Endothelial cell of umbilical vein (primary cell): ENCODE results near the gene GLTP. TPM values are rescaled to one million over a fixed set of nuclear protein-coding genes. Genes with fewer than 3 reads are reported as not detected.

ENCODE experiments used
- BruUV-seq: library from RNA; stranded (reverse); fragments of 400-500 nt; replicated peaks from 2 replicates; lab custom pipeline; 2021; lab: Mats Ljungman, UMichigan
- CTCF ChIA-PET: fragments of 300-600, 350-600 bp; sonication (Branson Sonifier 250); formaldehyde crosslinking; loops from one replicate; lab custom pipeline; 2021; ENCODE audit warnings: antibody characterized with exemption, inconsistent platforms; lab: Charles Lee
- POLR2A ChIA-PET: fragments of 300-600, 350-600 bp; sonication (Branson Sonifier 250); formaldehyde crosslinking; loops from one replicate; lab custom pipeline; 2021; ENCODE audit warnings: antibody characterized with exemption, inconsistent platforms; lab: Charles Lee
- DNase-seq: peaks from one replicate; pipeline ENCODE4 v3.0.0-alpha.2; 2011; ENCODE audit warnings: low read depth, low spot score
- FAIRE-seq: peaks from 2 replicates; lab custom pipeline; 2011; peaks lifted over from hg19 to GRCh38; lab: Jason Lieb, UNC
- H2AFZ ChIP-seq: 2 replicates; pipeline ENCODE4 v1.6.0; 2012; ENCODE audit warnings: low read depth, low read length, control low read depth, inconsistent platforms
- H3K27ac ChIP-seq: 2 replicates; pipeline ENCODE4 v1.5.1; 2011; ENCODE audit warnings: low read depth, mild to moderate bottlenecking, control low read depth, low read length, moderate library complexity; ENCODE audit not compliant: insufficient read depth
- H3K27me3 ChIP-seq, 2 experiments: 2 replicates each; pipeline versions ENCODE4 v1.6.0 to v1.6.1; 2011; ENCODE audit warnings: low read length in 2 of 2, mixed read lengths in 1 of 2; ENCODE audit not compliant: control insufficient read depth in 2 of 2, insufficient read depth in 2 of 2
- H3K36me3 ChIP-seq, 2 experiments: 2 replicates in 1 of 2; 3 replicates in 1 of 2; pipeline ENCODE4 v1.5.1; 2011; ENCODE audit warnings: low read length in 2 of 2, mild to moderate bottlenecking in 1 of 2, moderate library complexity in 1 of 2; ENCODE audit not compliant: control insufficient read depth in 2 of 2, insufficient read depth in 2 of 2; ENCODE audit errors: extremely low read depth in 1 of 2
- H3K4me1 ChIP-seq: 3 replicates; pipeline ENCODE4 v1.5.1; 2011; ENCODE audit warnings: mild to moderate bottlenecking, low read length; ENCODE audit not compliant: control insufficient read depth, insufficient read depth; ENCODE audit errors: extremely low read depth
- H3K4me2 ChIP-seq: 2 replicates; pipeline ENCODE4 v1.6.1; 2011; ENCODE audit warnings: low read length, control low read depth, mixed read lengths; ENCODE audit not compliant: insufficient read depth
- H3K4me3 ChIP-seq, 3 experiments: fragments of 200-600 bp in 1 of 3; sonication (generic), shearing (Covaris generic) in 1 of 3; replicated peaks in 1 of 3; 2 replicates each; pipeline ENCODE4 v1.5.1; 2011 to 2016; ENCODE audit warnings: control low read depth in 3 of 3, low read length in 3 of 3, mild to moderate bottlenecking in 2 of 3, inconsistent platforms in 1 of 3, low read depth in 1 of 3, moderate library complexity in 1 of 3; ENCODE audit not compliant: insufficient read depth in 1 of 3
- H3K79me2 ChIP-seq: 2 replicates; pipeline ENCODE4 v1.6.0; 2012; ENCODE audit warnings: low read length, inconsistent platforms; ENCODE audit not compliant: control insufficient read depth, insufficient read depth
- H3K9ac ChIP-seq: replicated peaks from 2 replicates; pipeline ENCODE3; 2011; ENCODE audit warnings: low read length, control low read depth; ENCODE audit not compliant: insufficient read depth; ENCODE audit errors: extremely low read depth
- H3K9me1 ChIP-seq: replicated peaks from 3 replicates; pipeline ENCODE4 v1.6.0; 2011; ENCODE audit warnings: mild to moderate bottlenecking, low read length; ENCODE audit not compliant: control insufficient read depth, insufficient read depth; ENCODE audit errors: extremely low read depth
- H3K9me3 ChIP-seq: replicated peaks from 2 replicates; pipeline ENCODE4 v1.5.1; 2012; ENCODE audit warnings: low read length, inconsistent platforms; ENCODE audit not compliant: control insufficient read depth, insufficient read depth
- H4K20me1 ChIP-seq: replicated peaks from 2 replicates; pipeline ENCODE3; 2011; ENCODE audit warnings: mild to moderate bottlenecking, low read length; ENCODE audit not compliant: control insufficient read depth, insufficient read depth; ENCODE audit errors: extremely low read depth
- CTCF ChIP-seq, 2 donors: IDR thresholded peaks; 1 replicate in 1 of 2; 2 replicates in 1 of 2; pipeline ENCODE4 v1.5.1; 2011; ENCODE audit warnings: low read length in 2 of 2, mild to moderate bottlenecking in 2 of 2, moderate library complexity in 2 of 2, control low read depth in 1 of 2, inconsistent platforms in 1 of 2, low read depth in 1 of 2; ENCODE audit not compliant: insufficient read depth in 1 of 2; ENCODE audit errors: extremely low read depth in 1 of 2
- EZH2 ChIP-seq: IDR thresholded peaks from 2 replicates; pipeline ENCODE4 v1.6.1; 2012; ENCODE audit warnings: borderline replicate concordance, low read depth, mild to moderate bottlenecking, moderate library complexity, low read length, inconsistent platforms; ENCODE audit not compliant: severe bottlenecking
- FOS ChIP-seq: IDR thresholded peaks from 2 replicates; pipeline ENCODE4 v1.6.1; 2011; ENCODE audit warnings: mild to moderate bottlenecking, low read length, moderate library complexity, borderline replicate concordance; ENCODE audit not compliant: insufficient read depth
- GATA2 ChIP-seq: IDR thresholded peaks from 2 replicates; pipeline ENCODE4 v1.7.0; 2011; ENCODE audit warnings: low read depth, mild to moderate bottlenecking, moderate library complexity, mixed read lengths, low read length; ENCODE audit not compliant: insufficient read length, insufficient read depth
- JUN ChIP-seq: IDR thresholded peaks from 2 replicates; pipeline ENCODE4 v1.6.1; 2011; ENCODE audit warnings: borderline replicate concordance, low read depth; ENCODE audit not compliant: insufficient read length, insufficient read depth
- MAX ChIP-seq: IDR thresholded peaks from 2 replicates; pipeline ENCODE4 v1.6.1; 2011; ENCODE audit not compliant: insufficient read depth, insufficient read length
- MYC ChIP-seq: IDR thresholded peaks from one replicate; pipeline ENCODE4 v1.6.1; 2011; ENCODE audit warnings: mild to moderate bottlenecking, low read depth, low read length
- POLR2A ChIP-seq: IDR thresholded peaks from 2 replicates; pipeline ENCODE4 v1.6.1; 2012; ENCODE audit warnings: low read depth, mild to moderate bottlenecking, control low read depth, low read length
- POLR2AphosphoS5 ChIP-seq: IDR thresholded peaks from 2 replicates; pipeline ENCODE4 v1.6.1; 2012; ENCODE audit warnings: low read depth, mild to moderate bottlenecking, control low read depth, low read length, moderate library complexity; ENCODE audit not compliant: insufficient read depth
- dilution Hi-C: fragments of 300-500 bp; cut with MboI; formaldehyde crosslinking; loops from one replicate; pipeline ENCODE4 v1.15.0; 2019; ENCODE audit warnings: low sequenced_read_pairs; ENCODE audit not compliant: extremely low pct_ligation_motif_present
- intact Hi-C: fragments of 100-400 bp; cut with micrococcal nuclease; formaldehyde crosslinking; loops from one replicate; pipeline ENCODE4 v1.10.0; 2022
- polyA plus RNA-seq, 4 experiments: library from polyadenylated mRNA; depleted of rRNA in 3 of 4; stranded (reverse) in 3 of 4; unstranded in 1 of 4; fragments of >200 nt; gene quantifications; 2 replicates each; pipeline versions ENCODE4 v1.2.1 to v1.2.3, GENCODE V29; 2011 to 2012; ENCODE audit warnings: missing spikeins in 1 of 4
- total RNA-seq: library from RNA; stranded (reverse); gene quantifications from 2 replicates; pipeline ENCODE4 v1.2.3, GENCODE V29; 2021

GLTP gene
- total and polyA plus RNA-seq, 2 donors (not counting 3 experiments of a cell fraction or from before 2014, with no cell fraction given), result 21.5 to 46.6 TPM

- Histone ChIP-seq H3K4me3 (peak overlapping the region in 1 of 3 experiments; percentile 3), H3K36me3 (no peaks in the 10 kb centered on the region), H3K79me2 (no peaks in the 10 kb centered on the region), H3K4me1 (peaks cover 23% of the 10 kb centered on the region), H3K9me1 (no peaks in the 10 kb centered on the region), H3K27me3 (no peaks in the 10 kb centered on the region), H3K27ac (peak overlapping the region; percentile 94), H2AFZ (peak overlapping the region; percentile 78), H4K20me1 (no peaks in the 10 kb centered on the region), H3K9me3 (no peaks in the 10 kb centered on the region), H3K9ac (peak overlapping the region; percentile 65), H3K4me2 (peak overlapping the region; percentile 55)
- DNase-seq (peak; percentile 74), FAIRE-seq (peak; percentile 95)
- POLR2A ChIA-PET, result interaction anchor here (0.8 kb wide), 1 partner anchor 12 kb away, joined by 3 read pairs; the partner anchor contains the start of gene TCHP
- TSS peak; percentile 92 for BruUV-seq
- intact Hi-C loops, result loop anchor here (1.0 kb wide), 2 partner anchors 8 to 12 kb away; partner anchors contain the start of genes GLTP and TCHP
- TF ChIP-seq EZH2 (no peak), JUN (peak; percentile 20), POLR2A (peak; percentile 36), POLR2AphosphoS5 (peak; percentile 41), MYC (no peak), MAX (no peak), GATA2 (no peak), CTCF (IDR thresholded peaks at IDR 0.05; ENCODE audit: extremely low read depth in 1 of 2, insufficient read depth in 1 of 2, low read depth in 1 of 2, low read length in 2 of 2) (no peak), FOS (peak; percentile 67)
- CTCF ChIA-PET, result interaction anchor here (0.7 to 2.0 kb wide), 7 partner anchors 12 to 49 kb away, joined by 3 to 5 read pairs (median 3); partner anchors contain the start of gene TCHP
- dilution Hi-C loops, result no loop called here
Measured at GRCh38 chr12:109888179-109889020, 8.1 kb upstream of the GLTP start.
